BJ (cell line): ENCODE results near the gene KIF20A. TPM values are rescaled to one million over a fixed set of nuclear protein-coding genes. Genes with fewer than 3 reads are reported as not detected.
A peak's percentile ranks its signal among the peaks of the same experiment; 100 is the strongest.

Experiments used
- CTCF ChIA-PET: fragments of 350-600 bp; formaldehyde crosslinking; extraction: SDS; loops from one replicate; lab custom pipeline; 2021; ENCODE audit warnings: antibody characterized with exemption, inconsistent platforms; lab: Yijun Ruan, JAX
- POLR2A ChIA-PET: fragments of 300-600 bp; sonication (Branson Sonifier 250); formaldehyde crosslinking; extraction: SDS; loops from one replicate; lab custom pipeline; 2021; ENCODE audit warnings: antibody characterized with exemption; lab: Charles Lee
- DNase-seq: peaks from one replicate; pipeline ENCODE4 v3.0.0-alpha.2; 2011; ENCODE audit warnings: low read depth
- H3K27me3 ChIP-seq: 2 replicates; pipeline ENCODE4 v1.6.0; 2011; ENCODE audit warnings: low read length; ENCODE audit not compliant: control insufficient read depth, insufficient read depth
- H3K36me3 ChIP-seq: 2 replicates; pipeline ENCODE4 v1.5.1; 2011; ENCODE audit warnings: low read length; ENCODE audit not compliant: control insufficient read depth, insufficient read depth
- H3K4me3 ChIP-seq: 2 replicates; pipeline ENCODE4 v1.5.1; 2011; ENCODE audit warnings: low read depth, mild to moderate bottlenecking, control low read depth, low read length
- polyA plus RNA-seq: library from polyadenylated mRNA; depleted of rRNA; stranded (reverse); fragments of >200 nt; gene quantifications from 2 replicates; pipeline ENCODE4 v1.2.3, GENCODE V29; 2011
- TF ChIP-seq, protein P1 (sequence below): IDR thresholded peaks from 2 replicates; pipeline ENCODE4 v1.5.1; 2011; ENCODE audit warnings: low read depth, mild to moderate bottlenecking, control low read depth, inconsistent platforms, low read length, moderate library complexity; ENCODE audit not compliant: insufficient read depth

Gene KIF20A
- polyA plus RNA-seq, 1 experiment, result 54.5 TPM

DNA sequence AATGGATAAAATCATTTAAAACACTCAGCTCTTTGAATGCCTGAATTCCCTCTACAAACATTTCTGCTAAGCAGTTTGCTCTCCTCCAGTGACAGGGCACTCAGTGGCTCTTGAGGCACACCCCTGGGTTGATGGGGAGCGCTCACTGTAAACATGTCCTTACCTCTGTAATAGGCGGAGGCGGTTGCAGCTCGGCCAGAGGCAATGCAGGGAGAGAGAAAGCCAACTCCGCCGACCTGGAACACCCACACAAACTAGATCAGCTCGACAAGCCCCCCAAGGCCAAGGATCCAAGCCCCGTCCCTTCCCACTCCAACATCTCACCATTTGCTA, 33.9 kb downstream of the KIF20A start:
- TF ChIP-seq, protein P1, sequence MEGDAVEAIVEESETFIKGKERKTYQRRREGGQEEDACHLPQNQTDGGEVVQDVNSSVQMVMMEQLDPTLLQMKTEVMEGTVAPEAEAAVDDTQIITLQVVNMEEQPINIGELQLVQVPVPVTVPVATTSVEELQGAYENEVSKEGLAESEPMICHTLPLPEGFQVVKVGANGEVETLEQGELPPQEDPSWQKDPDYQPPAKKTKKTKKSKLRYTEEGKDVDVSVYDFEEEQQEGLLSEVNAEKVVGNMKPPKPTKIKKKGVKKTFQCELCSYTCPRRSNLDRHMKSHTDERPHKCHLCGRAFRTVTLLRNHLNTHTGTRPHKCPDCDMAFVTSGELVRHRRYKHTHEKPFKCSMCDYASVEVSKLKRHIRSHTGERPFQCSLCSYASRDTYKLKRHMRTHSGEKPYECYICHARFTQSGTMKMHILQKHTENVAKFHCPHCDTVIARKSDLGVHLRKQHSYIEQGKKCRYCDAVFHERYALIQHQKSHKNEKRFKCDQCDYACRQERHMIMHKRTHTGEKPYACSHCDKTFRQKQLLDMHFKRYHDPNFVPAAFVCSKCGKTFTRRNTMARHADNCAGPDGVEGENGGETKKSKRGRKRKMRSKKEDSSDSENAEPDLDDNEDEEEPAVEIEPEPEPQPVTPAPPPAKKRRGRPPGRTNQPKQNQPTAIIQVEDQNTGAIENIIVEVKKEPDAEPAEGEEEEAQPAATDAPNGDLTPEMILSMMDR, result no peak

GRCh38 chr5:138213161-138214029, 34.5 kb downstream of the KIF20A start, which contains the start of gene CDC23:
CDC23 (minus strand) TSS chr5:138213323; CDS start chr5:138213312, 11 bp downstream.
- POLR2A ChIA-PET, result interaction anchor here (0.6 kb wide), 1 partner anchor 12 kb away, joined by 3 read pairs; no protein-coding TSS in a partner anchor
- Histone ChIP-seq H3K4me3 (peak within 1 kb of the TSS; percentile 96), H3K27me3 (no peaks in the 10 kb centered on the region), H3K36me3 (peaks cover 3% of the 10 kb centered on the region)
- CTCF ChIA-PET, result interaction anchor here (0.7 to 2.8 kb wide), 3 partner anchors 10 to 140 kb away, joined by 3 to 15 read pairs (median 3); no protein-coding TSS in a partner anchor
- DNase-seq, result peak; percentile 97
- TF ChIP-seq, protein P1, result no peak

More for the DNA sequence above, 33.9 kb downstream of the KIF20A start:
- no peak for DNase-seq
- peak overlapping the region; percentile 96 for H3K4me3 ChIP-seq
- peaks cover 3% of the 10 kb centered on the region for H3K36me3 ChIP-seq
- H3K27me3 ChIP-seq, result no peaks in the 10 kb centered on the region
- POLR2A ChIA-PET, result interaction anchor here (0.6 kb wide), 1 partner anchor 12 kb away, joined by 3 read pairs; no protein-coding TSS in a partner anchor
- CTCF ChIA-PET, result interaction anchor here (0.7 to 2.8 kb wide), 3 partner anchors 10 to 141 kb away, joined by 3 to 15 read pairs (median 3); no protein-coding TSS in a partner anchor

DNA sequence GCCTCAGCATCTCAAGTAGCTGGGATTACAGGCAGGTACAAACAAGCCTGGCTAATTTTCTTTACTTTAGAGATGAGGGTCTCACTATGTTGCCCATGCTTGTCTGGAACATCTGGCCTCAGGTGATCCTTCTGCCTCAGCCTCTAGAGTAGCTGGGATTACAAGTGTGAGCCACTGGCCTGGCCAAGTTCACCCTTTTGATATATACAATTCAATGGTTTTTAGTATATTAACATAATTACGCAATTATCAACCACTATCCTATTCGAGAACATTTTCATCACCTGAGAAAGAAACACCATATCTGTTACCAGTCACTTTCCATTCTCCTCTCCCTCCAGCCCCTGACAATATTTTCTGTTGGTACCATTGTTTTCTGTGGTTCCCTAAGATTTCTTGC, 37.9 kb downstream of the KIF20A start:
- H3K27me3 ChIP-seq, result no peaks in the 10 kb centered on the region
- no peak for DNase-seq
- no peak overlapping the region for H3K4me3 ChIP-seq
- TF ChIP-seq, protein P1, result no peak
- H3K36me3 ChIP-seq, result no peaks in the 10 kb centered on the region
- POLR2A ChIA-PET, result no interaction called here
- CTCF ChIA-PET, result no interaction called here

GRCh38 chr5:138223532-138223931, 44.6 kb downstream of the KIF20A start:
- POLR2A ChIA-PET, result no interaction called here
- CTCF ChIA-PET, result interaction anchor here (0.7 to 4.0 kb wide), 12 partner anchors 10 to 197 kb away, joined by 3 to 39 read pairs (median 5); partner anchors contain the start of gene CDC23
- no peak for DNase-seq
- Histone ChIP-seq H3K27me3 (no peaks in the 10 kb centered on the region), H3K4me3 (no peak overlapping the region), H3K36me3 (no peaks in the 10 kb centered on the region)
- TF ChIP-seq, protein P1, result no peak

GRCh38 chr5:138224712-138225111, 45.8 kb downstream of the KIF20A start:
- TF ChIP-seq, protein P1, result no peak
- Histone ChIP-seq H3K4me3 (no peak overlapping the region), H3K27me3 (peaks cover 1% of the 10 kb centered on the region; the same call in 1 of the 2 replicates), H3K36me3 (no peaks in the 10 kb centered on the region)
- ChIA-PET POLR2A (no interaction called here), CTCF (interaction anchor here (1.0 to 4.0 kb wide), 5 partner anchors 9 to 129 kb away, joined by 3 to 39 read pairs (median 15); partner anchors contain the start of gene CDC23)
- DNase-seq, result no peak
